ENCODE measurements around the gene CHRM2. TPM values are rescaled to one million over a fixed set of nuclear protein-coding genes. Genes with fewer than 3 reads are reported as not detected.

CHRM2 gene
- total RNA-seq, 2 experiments from 2014 or later, result not detected

DNA sequence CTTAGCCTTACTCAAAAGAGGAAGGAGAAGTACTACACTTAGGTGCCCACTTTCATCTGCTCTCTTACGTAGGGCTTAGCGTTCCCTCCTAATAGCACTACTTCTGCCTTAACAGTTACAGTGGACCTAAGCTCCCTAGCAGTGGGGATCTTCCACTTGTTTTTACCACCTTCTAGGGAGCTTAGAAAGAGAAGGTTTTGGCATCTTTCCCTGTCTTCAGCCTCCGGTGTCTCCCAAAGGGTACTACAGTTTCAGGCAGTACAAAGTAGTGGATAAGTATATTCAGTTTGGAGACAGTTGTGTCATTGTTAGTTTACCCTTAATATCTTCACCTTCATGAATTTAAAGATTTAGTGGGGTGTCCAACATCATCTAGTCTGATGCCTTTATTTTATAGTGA, 14.6 kb downstream of the CHRM2 start:
- ATAC-seq (ENCODE audit: poor library complexity), result no peak
- ChIA-PET CTCF (no interaction called here), POLR2A (no interaction called here)
- no peaks in the 10 kb centered on the region for H3K36me3 Mint-ChIP-seq (ENCODE audit: low read depth)
- no peak overlapping the region for H3K4me3 Mint-ChIP-seq
- no peaks in the 10 kb centered on the region for H3K27me3 Mint-ChIP-seq
- DNase-seq, result no peak
- no peak overlapping the region for H3K27ac ChIP-seq (ENCODE audit: low read depth in 1 of 2, low read length in 2 of 2)
- H3K4me1 ChIP-seq (ENCODE audit: insufficient read depth, low read length), result no peaks in the 10 kb centered on the region
- H3K27ac Mint-ChIP-seq, result no peak overlapping the region
- no peaks in the 10 kb centered on the region for H3K4me1 Mint-ChIP-seq (ENCODE audit: low read depth)
- no peaks in the 10 kb centered on the region for H3K9me3 Mint-ChIP-seq
- no peaks in the 10 kb centered on the region for H3K36me3 ChIP-seq (ENCODE audit: insufficient read depth, low read length)
- no peak overlapping the region for H3K4me3 ChIP-seq (ENCODE audit: low read length)
- no peak for TF ChIP-seq CTCF (IDR thresholded peaks at IDR 0.05)
- intact Hi-C loops (cut with DNase I, micrococcal nuclease), result no loop called here
- no peaks in the 10 kb centered on the region for H3K27me3 ChIP-seq (ENCODE audit: control insufficient read depth in 1 of 2, insufficient read depth in 2 of 2, low read length in 2 of 2)
- no peaks in the 10 kb centered on the region for H3K9me3 ChIP-seq (ENCODE audit: control insufficient read depth in 1 of 2, insufficient read depth in 1 of 2, low read length in 2 of 2)

DNA sequence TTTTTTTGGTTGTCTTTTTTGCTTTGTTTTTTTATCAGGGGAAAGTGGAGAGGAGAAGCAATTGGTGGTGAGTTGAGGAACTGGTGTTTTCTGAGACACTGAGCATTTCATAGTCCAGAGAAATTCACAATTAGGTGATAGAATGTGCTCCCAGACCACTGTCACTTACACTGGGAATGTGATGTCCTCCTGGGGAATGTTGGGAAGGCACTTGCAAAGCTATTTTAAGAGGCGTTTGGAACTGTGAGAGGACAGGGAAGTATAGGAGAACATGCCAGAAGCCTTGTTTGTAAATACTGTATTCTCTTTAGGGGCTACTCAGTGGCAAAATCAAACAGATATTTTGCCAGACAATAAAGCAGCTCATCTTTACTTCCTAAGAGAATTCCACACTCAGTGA, 16.0 kb downstream of the CHRM2 start:
- TF ChIP-seq CTCF (IDR thresholded peaks at IDR 0.05), result no peak
- CTCF ChIA-PET, result no interaction called here
- intact Hi-C loops (cut with DNase I, micrococcal nuclease), result no loop called here

GRCh38 chr7:136887317-136887716, 18.9 kb downstream of the CHRM2 start:
- Mint-ChIP-seq H3K36me3 (ENCODE audit: low read depth) (no peaks in the 10 kb centered on the region), H3K4me1 (ENCODE audit: low read depth) (no peaks in the 10 kb centered on the region), H3K27me3 (no peaks in the 10 kb centered on the region), H3K9me3 (peaks cover 7% of the 10 kb centered on the region), H3K27ac (no peak overlapping the region), H3K4me3 (no peak overlapping the region)
- TF ChIP-seq CTCF (IDR thresholded peaks at IDR 0.05), result no peak
- H3K27me3 ChIP-seq (ENCODE audit: control insufficient read depth in 1 of 2, insufficient read depth in 2 of 2, low read length in 2 of 2), result no peaks in the 10 kb centered on the region
- no peaks in the 10 kb centered on the region for H3K36me3 ChIP-seq (ENCODE audit: insufficient read depth, low read length)
- DNase-seq (no peak), ATAC-seq (ENCODE audit: poor library complexity) (no peak)
- intact Hi-C loops (cut with DNase I, micrococcal nuclease), result no loop called here
- CTCF ChIA-PET, result no interaction called here
- no peak overlapping the region for H3K27ac ChIP-seq (ENCODE audit: low read depth in 1 of 2, low read length in 2 of 2)
- no peaks in the 10 kb centered on the region for H3K4me1 ChIP-seq (ENCODE audit: insufficient read depth, low read length)
- H3K9me3 ChIP-seq (ENCODE audit: control insufficient read depth in 1 of 2, insufficient read depth in 1 of 2, low read length in 2 of 2), result no peaks in the 10 kb centered on the region
- POLR2A ChIA-PET, result no interaction called here
- no peak overlapping the region for H3K4me3 ChIP-seq (ENCODE audit: low read length)

More for the DNA sequence above, 16.0 kb downstream of the CHRM2 start:
- Histone ChIP-seq H3K9me3 (ENCODE audit: control insufficient read depth in 1 of 2, insufficient read depth in 1 of 2, low read length in 2 of 2) (no peaks in the 10 kb centered on the region), H3K4me3 (ENCODE audit: low read length) (no peak overlapping the region), H3K4me1 (ENCODE audit: insufficient read depth, low read length) (no peaks in the 10 kb centered on the region), H3K36me3 (ENCODE audit: insufficient read depth, low read length) (no peaks in the 10 kb centered on the region), H3K27me3 (ENCODE audit: control insufficient read depth in 1 of 2, insufficient read depth in 2 of 2, low read length in 2 of 2) (no peaks in the 10 kb centered on the region), H3K27ac (ENCODE audit: low read depth in 1 of 2, low read length in 2 of 2) (no peak overlapping the region)
- no peaks in the 10 kb centered on the region for H3K36me3 Mint-ChIP-seq (ENCODE audit: low read depth)
- H3K9me3 Mint-ChIP-seq, result no peaks in the 10 kb centered on the region
- H3K4me1 Mint-ChIP-seq (ENCODE audit: low read depth), result no peaks in the 10 kb centered on the region
- H3K27ac Mint-ChIP-seq, result no peak overlapping the region
- ATAC-seq (ENCODE audit: poor library complexity) (no peak), DNase-seq (no peak)
- H3K4me3 Mint-ChIP-seq, result no peak overlapping the region
- POLR2A ChIA-PET, result no interaction called here
- no peaks in the 10 kb centered on the region for H3K27me3 Mint-ChIP-seq
